AG09309 (cell line): ENCODE results near the gene SMPDL3A.

ENCODE experiments used
- DNase-seq: peaks from one replicate; pipeline ENCODE4 v3.0.0-alpha.2; 2010; ENCODE audit warnings: low read depth
- H3K4me3 ChIP-seq: 2 replicates; pipeline ENCODE4 v1.5.1; 2011; ENCODE audit warnings: mild to moderate bottlenecking, low read depth, low read length, moderate library complexity; ENCODE audit not compliant: control insufficient read depth
- TF ChIP-seq, protein P1 (sequence below): IDR thresholded peaks from 2 replicates; pipeline ENCODE4 v1.5.1; 2011; ENCODE audit warnings: mild to moderate bottlenecking, low read depth, low read length, inconsistent platforms; ENCODE audit not compliant: insufficient read depth, control insufficient read depth; ENCODE audit errors: missing control alignments

SMPDL3A gene

DNA sequence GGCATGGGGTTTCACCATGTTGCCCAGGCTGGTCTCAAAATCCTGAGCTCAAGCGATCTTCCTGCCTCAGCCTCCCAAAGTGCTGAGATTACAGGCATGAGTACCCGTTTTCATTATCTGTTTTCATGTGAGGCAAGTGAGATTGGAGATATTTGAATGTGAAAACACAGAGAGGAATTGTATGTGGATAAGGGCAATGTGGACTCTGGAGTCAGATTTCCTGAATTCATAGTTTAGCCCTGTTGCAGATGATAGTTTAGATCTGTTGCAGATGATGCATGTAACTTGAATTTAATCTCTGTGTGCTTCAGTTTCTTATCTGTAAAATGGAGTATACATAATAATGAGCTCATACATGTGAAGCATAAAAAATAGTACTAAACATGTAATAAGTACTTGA is 3.7 kb downstream of the SMPDL3A start:
- H3K4me3 ChIP-seq = no peak overlapping the region
- no peak for DNase-seq
- TF ChIP-seq, protein P1, sequence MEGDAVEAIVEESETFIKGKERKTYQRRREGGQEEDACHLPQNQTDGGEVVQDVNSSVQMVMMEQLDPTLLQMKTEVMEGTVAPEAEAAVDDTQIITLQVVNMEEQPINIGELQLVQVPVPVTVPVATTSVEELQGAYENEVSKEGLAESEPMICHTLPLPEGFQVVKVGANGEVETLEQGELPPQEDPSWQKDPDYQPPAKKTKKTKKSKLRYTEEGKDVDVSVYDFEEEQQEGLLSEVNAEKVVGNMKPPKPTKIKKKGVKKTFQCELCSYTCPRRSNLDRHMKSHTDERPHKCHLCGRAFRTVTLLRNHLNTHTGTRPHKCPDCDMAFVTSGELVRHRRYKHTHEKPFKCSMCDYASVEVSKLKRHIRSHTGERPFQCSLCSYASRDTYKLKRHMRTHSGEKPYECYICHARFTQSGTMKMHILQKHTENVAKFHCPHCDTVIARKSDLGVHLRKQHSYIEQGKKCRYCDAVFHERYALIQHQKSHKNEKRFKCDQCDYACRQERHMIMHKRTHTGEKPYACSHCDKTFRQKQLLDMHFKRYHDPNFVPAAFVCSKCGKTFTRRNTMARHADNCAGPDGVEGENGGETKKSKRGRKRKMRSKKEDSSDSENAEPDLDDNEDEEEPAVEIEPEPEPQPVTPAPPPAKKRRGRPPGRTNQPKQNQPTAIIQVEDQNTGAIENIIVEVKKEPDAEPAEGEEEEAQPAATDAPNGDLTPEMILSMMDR = no peak

GRCh38 chr6:122797537-122797936 is 8.5 kb downstream of the SMPDL3A start:
- no peak for DNase-seq
- TF ChIP-seq, protein P1 = no peak
- no peak overlapping the region for H3K4me3 ChIP-seq

DNA sequence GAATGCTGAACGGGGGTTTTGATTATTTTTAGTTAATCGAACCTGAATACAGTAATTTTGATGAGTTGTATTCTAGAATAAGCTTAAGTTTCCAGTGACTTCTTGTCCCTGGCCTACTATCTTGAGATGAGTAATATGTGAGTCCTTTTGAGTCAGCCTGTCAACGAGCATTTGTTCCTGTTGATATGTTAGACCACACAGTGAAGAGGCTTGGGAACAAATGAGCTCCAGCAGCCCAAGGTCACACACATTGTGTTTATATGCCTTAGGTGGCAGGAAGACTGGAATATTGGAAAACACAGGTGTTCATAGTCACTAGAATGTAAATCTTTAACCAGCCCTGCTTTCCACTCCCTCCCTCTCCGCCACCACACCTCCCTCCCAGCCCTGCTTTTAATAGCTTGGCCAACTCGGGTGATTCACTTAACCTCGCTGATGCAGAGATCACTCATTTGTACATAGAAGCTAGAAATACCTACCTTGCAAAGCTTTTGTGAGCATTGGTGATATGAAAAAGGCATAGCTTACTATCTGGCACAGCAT is 9.1 kb downstream of the SMPDL3A start:
- H3K4me3 ChIP-seq = no peak overlapping the region
- TF ChIP-seq, protein P1 = no peak
- DNase-seq = no peak

DNA sequence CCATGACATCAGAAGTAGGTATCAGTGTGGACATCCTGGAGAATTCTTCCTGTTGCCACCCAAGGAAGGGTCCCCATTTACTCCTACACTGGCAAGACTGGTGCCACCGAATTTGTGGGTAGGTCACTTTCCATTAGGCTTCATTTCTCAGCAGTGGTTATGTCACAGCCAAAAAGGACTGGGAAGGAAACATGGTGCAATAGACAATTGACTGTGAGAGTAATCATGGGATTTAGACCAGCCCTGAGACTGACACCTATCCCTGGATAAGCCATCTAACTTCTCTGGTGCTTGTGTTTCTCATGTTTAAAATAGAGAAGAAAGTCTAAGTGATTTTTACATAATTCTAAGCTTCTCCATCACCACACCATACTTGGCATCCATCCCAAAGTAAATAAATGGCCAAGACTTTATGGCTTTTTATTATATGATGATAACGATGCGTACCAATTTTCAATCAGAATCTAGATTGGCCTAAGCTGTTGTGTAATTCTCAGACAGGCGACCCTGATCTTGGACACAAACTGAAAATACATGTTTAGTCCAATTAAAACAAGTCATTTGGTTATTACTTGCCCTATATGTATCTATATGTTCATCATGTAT is 10.2 kb downstream of the SMPDL3A start:
- no peak for DNase-seq
- TF ChIP-seq, protein P1 = no peak
- no peak overlapping the region for H3K4me3 ChIP-seq

- no peak for DNase-seq
Measured at GRCh38 chr6:122799916-122800686, 11.0 kb downstream of the SMPDL3A start.

GRCh38 chr6:122800906-122801305 is 11.8 kb downstream of the SMPDL3A start:
- DNase-seq = no peak
- no peak overlapping the region for H3K4me3 ChIP-seq
- TF ChIP-seq, protein P1 = no peak

More at GRCh38 chr6:122799916-122800686, 11.0 kb downstream of the SMPDL3A start:
- TF ChIP-seq, protein P1 = no peak
- no peak overlapping the region for H3K4me3 ChIP-seq
